Measurements from ENCODE around the gene TMUB2. TPM values are rescaled to one million over a fixed set of nuclear protein-coding genes. Genes with fewer than 3 reads are reported as not detected.

Gene TMUB2
- total RNA-seq, 1 experiment from 2014 or later = 25.1 TPM

GRCh38 chr17:44200478-44201155, 13.8 kb downstream of the TMUB2 start:
- peaks cover 11% of the 10 kb centered on the region in 2 experiments; a peak in 2 of 4 replicates for H3K36me3 ChIP-seq (ENCODE audit: control insufficient read depth in 1 of 2, insufficient read depth in 2 of 2, low read length in 2 of 2)
- TSS peak; percentile 75 for BruUV-seq (replicated peaks)
- peaks cover 25% of the 10 kb centered on the region for H3K79me2 ChIP-seq (ENCODE audit: insufficient read depth, low read length)
- ChIA-PET RAD21 (ENCODE audit: low non-redundant PET in 1 of 2, low total read pairs in 2 of 2, uncharacterized antibody in 2 of 2, unreplicated experiment in 2 of 2) (interaction anchor here in 1 of 2 experiments (0.7 kb wide), 1 partner anchor 77 kb away, joined by 4 read pairs; the partner anchor contains the start of gene HDAC5), CTCF (interaction anchor here (0.6 to 2.0 kb wide), 2 partner anchors 100 to 131 kb away, joined by 6 read pairs; no protein-coding TSS in a partner anchor), POLR2A (interaction anchor here (0.6 to 1.0 kb wide), 3 partner anchors 14 to 83 kb away, joined by 3 to 4 read pairs (median 4); partner anchors contain the start of gene TMUB2)
- no peaks in the 10 kb centered on the region for H3K9me2 ChIP-seq (ENCODE audit: insufficient read depth)
- H3K27ac ChIP-seq (ENCODE audit: low read depth, low read length) = peak overlapping the region; percentile 94
- peak overlapping the region; percentile 95 for H3K4me2 ChIP-seq (ENCODE audit: low read length)
- intact Hi-C loops (cut with micrococcal nuclease) = no loop called here
- H3K9ac ChIP-seq (ENCODE audit: low read length) = peak overlapping the region; percentile 94
- peak; percentile 10 for ATAC-seq
- peak overlapping the region; percentile 81 to 83 for H3K4me3 ChIP-seq (replicated peaks in 1 of 2; ENCODE audit: low read depth in 1 of 2, low read length in 2 of 2)
- H4K20me1 ChIP-seq (ENCODE audit: insufficient read depth) = no peaks in the 10 kb centered on the region
- no peak for DNase-seq (ENCODE audit: low read depth, low spot score)
- TF ChIP-seq POLR2AphosphoS5 (IDR thresholded peaks at IDR 0.05; ENCODE audit: low read depth, low read length) = no peak; the same call in 1 of the 2 replicates
- TF ChIP-seq ZFX (IDR thresholded peaks at IDR 0.05) = peak; percentile 37; the same call in 1 of the 2 replicates
- H3K27me3 ChIP-seq (ENCODE audit: insufficient read depth, low read length) = no peaks in the 10 kb centered on the region
- H2AFZ ChIP-seq (ENCODE audit: low read depth, low read length, poor library complexity, severe bottlenecking) = no peak overlapping the region
- H3K4me1 ChIP-seq (ENCODE audit: control insufficient read depth in 1 of 2, insufficient read depth in 2 of 2, low read length in 2 of 2) = peaks cover 43 to 51% of the 10 kb centered on the region in 2 experiments
- H3K9me3 ChIP-seq (ENCODE audit: control insufficient read depth in 1 of 2, insufficient read depth in 1 of 2, low read depth in 1 of 2, low read length in 2 of 2) = no peaks in the 10 kb centered on the region

- DNase-seq (ENCODE audit: low read depth, low spot score) = no peak
- Histone ChIP-seq H3K4me2 (ENCODE audit: low read length) (peak overlapping the region; percentile 50; the same call in 1 of the 2 replicates), H3K9ac (ENCODE audit: low read length) (no peak overlapping the region), H3K9me2 (ENCODE audit: insufficient read depth) (no peaks in the 10 kb centered on the region), H4K20me1 (ENCODE audit: insufficient read depth) (no peaks in the 10 kb centered on the region), H2AFZ (ENCODE audit: low read depth, low read length, poor library complexity, severe bottlenecking) (no peak overlapping the region), H3K79me2 (ENCODE audit: insufficient read depth, low read length) (peaks cover 18% of the 10 kb centered on the region), H3K9me3 (ENCODE audit: control insufficient read depth in 1 of 2, insufficient read depth in 1 of 2, low read depth in 1 of 2, low read length in 2 of 2) (no peaks in the 10 kb centered on the region), H3K36me3 (ENCODE audit: control insufficient read depth in 1 of 2, insufficient read depth in 2 of 2, low read length in 2 of 2) (peaks cover 6 to 12% of the 10 kb centered on the region in 2 experiments; a peak in 3 of 4 replicates), H3K27ac (ENCODE audit: low read depth, low read length) (no peak overlapping the region; the same call in 1 of the 2 replicates), H3K4me3 (replicated peaks in 1 of 2; ENCODE audit: low read depth in 1 of 2, low read length in 2 of 2) (no peak overlapping the region), H3K4me1 (ENCODE audit: control insufficient read depth in 1 of 2, insufficient read depth in 2 of 2, low read length in 2 of 2) (peaks cover 40 to 63% of the 10 kb centered on the region in 2 experiments), H3K27me3 (ENCODE audit: insufficient read depth, low read length) (no peaks in the 10 kb centered on the region)
- ChIA-PET RAD21 (ENCODE audit: low non-redundant PET in 1 of 2, low total read pairs in 2 of 2, uncharacterized antibody in 2 of 2, unreplicated experiment in 2 of 2) (no interaction called here), CTCF (interaction anchor here (2.0 to 3.0 kb wide), 3 partner anchors 15 to 143 kb away, joined by 6 to 17 read pairs (median 11); partner anchors contain the start of gene GRN), POLR2A (no interaction called here)
- ATAC-seq = no peak
- no TSS peak for BruUV-seq (replicated peaks)
- intact Hi-C loops (cut with micrococcal nuclease) = no loop called here
- no peak for TF ChIP-seq ELF1 (IDR thresholded peaks at IDR 0.05; ENCODE audit: borderline replicate concordance, low read depth)
- TF ChIP-seq EZH2 (IDR thresholded peaks at IDR 0.05) = no peak
- no peak for TF ChIP-seq RAD21 (IDR thresholded peaks at IDR 0.05; ENCODE audit: low read depth)
- no peak for TF ChIP-seq SIN3A (IDR thresholded peaks at IDR 0.05; ENCODE audit: low read depth)
- no peak for TF ChIP-seq CEBPB (IDR thresholded peaks at IDR 0.05; ENCODE audit: low read depth)
- TF ChIP-seq FOSL1 (IDR thresholded peaks at IDR 0.05; ENCODE audit: low read depth) = no peak
- no peak for TF ChIP-seq JUND (IDR thresholded peaks at IDR 0.05)
- TF ChIP-seq REST (IDR thresholded peaks at IDR 0.05; ENCODE audit: low read depth) = no peak
- no peak for TF ChIP-seq EGR1 (IDR thresholded peaks at IDR 0.05; ENCODE audit: low read depth)
- no peak for TF ChIP-seq CTCF (IDR thresholded peaks at IDR 0.05 in 2 of 3, conservative IDR thresholded peaks at IDR 0.05 in 1 of 3; ENCODE audit: borderline replicate concordance in 1 of 3, insufficient read depth in 1 of 3, low read depth in 2 of 3, low read length in 2 of 3)
- no peak for TF ChIP-seq EZH2phosphoT487 (IDR thresholded peaks at IDR 0.05; ENCODE audit: borderline replicate concordance)
- no peak for TF ChIP-seq ZFX (IDR thresholded peaks at IDR 0.05)
Observed at GRCh38 chr17:44202756-44203155, 16.0 kb downstream of the TMUB2 start.
